NCI-H748 treated with DMSO at 0.1 percent for 48 hours (cell line): ENCODE results near the gene RAB28.

Experiments used
- DNase-seq: peaks from one replicate; lab custom pipeline; 2025; lab: John Stamatoyannopoulos, UW

RAB28 gene

DNA sequence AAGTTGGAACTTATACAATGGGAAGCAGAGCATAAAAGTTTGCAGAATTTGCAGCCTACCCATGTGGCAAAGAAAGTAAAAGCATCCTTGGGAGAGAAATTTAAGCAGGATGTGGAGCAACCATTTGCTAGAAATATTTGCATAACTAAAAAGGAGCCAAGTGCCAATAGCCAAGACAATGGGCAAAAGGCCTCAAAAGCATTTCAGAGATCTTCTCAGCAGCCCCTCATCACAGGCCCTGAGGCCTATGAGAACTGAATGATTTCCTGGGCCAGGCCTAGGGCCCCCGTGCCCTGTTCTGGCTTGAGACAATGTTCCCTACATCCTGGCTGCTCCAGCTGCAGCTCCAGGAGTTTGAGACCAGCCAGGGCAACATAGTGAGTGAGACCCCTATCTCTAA, 25.3 kb upstream of the RAB28 start:
- DNase-seq = no peak

DNA sequence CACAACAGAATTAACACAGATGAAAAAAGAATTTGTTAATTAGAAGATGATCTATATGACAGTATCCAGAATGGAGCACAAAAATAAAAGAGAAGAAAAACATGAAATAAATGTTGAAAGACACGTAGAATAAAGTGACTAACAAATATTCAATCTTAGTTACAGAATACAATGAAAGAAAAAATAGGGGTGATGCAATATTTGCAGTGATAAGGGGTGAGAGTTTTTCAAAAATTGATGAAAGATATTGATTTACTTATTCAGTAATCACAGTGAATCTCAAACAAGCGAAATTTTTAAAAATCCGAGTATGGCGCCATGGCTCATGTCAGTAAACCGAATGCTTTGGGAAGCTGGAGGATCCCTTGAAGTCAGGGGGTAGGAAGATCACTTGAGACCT, 20.2 kb upstream of the RAB28 start:
- DNase-seq = no peak

DNA sequence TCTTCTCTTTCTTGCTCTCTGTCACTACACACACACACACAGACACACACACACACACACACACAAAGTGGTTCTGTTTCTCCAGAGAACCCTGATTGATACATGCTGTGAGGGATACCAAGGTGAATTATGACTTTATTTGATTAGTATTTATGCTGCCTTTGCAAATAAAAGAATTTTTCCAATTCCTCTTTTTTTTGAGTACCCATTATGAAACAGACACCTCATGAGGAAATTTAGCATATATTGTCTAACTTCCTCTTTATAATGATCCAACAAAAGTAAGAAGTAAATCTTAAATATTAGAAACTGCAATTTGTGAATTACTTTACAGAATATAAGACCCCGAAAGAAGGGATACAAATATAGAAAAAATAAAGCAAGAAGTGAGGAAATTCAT, 14.3 kb upstream of the RAB28 start:
- DNase-seq = no peak

DNA sequence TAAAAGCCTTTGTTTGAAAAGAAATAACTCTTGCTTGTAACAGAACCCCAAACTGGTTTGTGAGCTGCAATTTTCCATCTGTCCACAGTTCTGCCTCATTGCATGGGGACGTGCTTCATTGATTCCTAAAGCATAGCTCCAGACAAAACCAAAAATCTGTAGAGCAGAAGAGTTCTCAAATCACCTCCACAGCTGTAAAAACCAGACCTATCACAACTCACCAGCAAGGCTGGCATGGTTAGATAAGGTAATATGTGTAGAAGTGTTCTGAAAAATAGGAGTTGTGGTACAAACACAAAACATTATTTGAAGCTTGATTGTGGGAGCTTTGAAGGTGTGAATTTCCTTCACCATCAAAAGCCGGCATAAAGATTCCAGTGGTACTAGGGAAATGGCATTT, 12.5 kb upstream of the RAB28 start:
- DNase-seq = no peak

DNA sequence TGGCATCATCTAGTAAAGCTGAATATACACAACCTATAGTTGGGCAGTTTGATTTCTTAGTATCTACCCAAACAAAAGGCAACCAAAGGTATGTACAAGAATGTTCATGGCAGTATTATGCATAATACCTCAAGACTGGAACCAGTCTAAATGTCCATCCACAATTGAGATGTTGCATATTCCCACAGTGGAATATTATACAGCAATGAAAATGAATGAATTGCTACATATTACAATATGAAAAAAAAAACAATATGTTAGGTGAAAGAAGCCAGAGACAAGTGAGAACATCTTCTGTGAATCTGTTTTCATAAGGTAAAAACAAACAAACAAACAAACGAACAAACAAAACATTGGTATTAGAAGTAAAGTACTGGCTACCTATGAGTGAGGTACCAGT, 11.6 kb upstream of the RAB28 start:
- DNase-seq = no peak

DNA sequence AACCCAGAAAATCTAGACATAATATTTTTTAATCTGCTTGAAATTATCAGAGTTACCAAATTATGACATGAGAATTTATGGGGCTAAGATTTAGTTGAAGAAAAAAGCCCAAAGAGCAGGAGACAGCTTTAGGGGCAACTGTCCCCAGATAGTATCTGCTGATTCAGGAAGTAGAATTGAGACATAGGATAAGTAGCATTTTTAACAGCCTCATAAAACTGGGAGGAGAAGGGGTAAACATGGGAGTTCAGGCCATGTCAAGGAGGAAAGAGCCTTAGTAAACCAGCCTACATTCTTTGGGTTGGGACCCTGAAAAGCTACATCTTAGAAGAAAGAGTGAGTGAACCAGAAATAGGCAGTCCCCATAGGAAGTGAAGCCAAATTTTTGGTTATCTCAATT, 9.7 kb upstream of the RAB28 start:
- DNase-seq = no peak

DNA sequence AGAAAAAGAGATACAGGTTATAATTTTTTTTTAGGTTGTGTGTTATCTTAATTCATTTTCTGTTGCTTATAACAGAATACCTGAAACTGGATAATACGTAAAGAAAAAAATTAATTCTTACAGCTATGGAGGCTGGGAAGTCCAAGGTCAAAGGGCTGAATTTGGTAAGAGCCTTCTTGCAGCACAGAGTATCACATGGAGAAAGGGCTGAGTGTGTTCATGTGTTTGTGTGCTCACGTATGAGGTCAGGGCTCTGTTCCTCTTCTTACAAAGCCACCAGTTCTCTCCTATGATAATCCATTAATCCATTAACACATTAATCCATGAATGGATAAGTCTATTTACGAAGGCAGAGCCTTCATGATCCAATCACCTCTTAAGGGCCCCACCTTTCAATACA, 8.6 kb upstream of the RAB28 start:
- no peak for DNase-seq

DNA sequence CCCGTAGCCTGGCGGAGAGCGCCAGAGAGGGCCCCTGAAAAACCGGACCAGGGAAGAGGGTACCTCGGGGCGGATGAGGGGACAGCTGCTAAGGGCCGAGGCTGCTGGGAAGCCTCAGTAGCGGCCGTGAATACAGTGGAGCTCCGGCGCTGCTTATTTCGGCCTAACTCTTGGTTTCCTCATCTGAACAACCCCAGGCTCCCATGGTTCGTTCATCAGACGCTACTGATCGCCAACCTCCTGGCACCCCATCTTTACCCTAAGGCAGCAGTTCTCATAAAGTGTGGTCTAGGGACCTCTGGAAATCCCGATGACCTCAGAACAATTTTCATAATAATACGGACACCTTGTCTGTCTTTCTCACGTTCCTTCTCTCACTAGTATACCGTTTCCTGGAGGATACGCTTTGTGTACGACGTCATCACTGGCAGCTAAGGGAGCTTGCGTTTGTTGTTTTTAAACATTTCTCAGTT, 645 bp upstream of the RAB28 start:
- peak; percentile 37 for DNase-seq

DNA sequence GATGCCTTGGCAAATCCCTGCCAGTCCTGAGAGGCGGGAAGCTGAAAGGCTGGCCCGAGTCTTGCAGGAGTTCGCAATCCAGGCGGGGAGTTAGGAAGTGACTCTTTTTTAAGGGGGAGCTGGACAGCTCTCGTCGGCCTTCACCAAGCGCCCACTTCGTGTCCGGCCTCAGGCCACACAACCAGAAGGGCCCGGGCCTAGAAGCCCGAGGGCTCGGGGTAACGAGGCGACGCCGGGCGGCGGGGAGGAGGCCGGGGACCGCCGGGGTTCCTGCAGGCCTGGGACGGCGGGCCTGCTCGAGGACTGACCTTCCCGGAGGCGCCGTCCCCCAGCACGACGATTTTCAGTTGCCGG, 395 bp downstream of the RAB28 start:
- DNase-seq = no peak

DNA sequence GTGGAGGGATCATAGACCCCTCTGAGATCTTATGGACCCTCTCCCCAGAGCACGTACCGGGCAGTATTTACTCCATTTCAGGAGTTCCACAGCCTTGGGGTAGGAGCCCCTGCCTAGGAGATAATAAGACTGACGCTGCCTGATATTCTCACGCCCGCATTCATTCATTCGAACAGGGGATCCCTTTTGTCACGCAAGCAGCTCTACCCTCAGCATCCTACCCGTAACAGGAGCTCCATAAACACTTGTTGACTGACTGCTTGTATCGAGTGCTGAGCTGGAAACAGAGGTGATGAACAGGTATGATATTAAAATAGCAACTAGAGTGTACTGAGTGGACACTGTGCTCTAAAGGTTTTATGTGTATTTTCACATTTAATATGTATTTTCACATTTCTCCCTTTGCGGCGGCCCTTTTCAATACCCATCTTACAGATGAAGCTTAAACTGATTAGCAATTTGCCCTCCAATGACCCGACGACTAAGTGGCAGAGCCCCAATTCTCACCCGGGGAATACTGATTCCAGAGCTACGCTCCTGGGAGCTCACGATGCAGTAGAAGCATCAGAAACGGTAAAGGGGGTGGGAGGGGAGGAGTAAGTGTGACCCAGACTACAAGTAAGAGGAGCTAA, 888 bp downstream of the RAB28 start:
- peak; percentile 22 for DNase-seq

DNA sequence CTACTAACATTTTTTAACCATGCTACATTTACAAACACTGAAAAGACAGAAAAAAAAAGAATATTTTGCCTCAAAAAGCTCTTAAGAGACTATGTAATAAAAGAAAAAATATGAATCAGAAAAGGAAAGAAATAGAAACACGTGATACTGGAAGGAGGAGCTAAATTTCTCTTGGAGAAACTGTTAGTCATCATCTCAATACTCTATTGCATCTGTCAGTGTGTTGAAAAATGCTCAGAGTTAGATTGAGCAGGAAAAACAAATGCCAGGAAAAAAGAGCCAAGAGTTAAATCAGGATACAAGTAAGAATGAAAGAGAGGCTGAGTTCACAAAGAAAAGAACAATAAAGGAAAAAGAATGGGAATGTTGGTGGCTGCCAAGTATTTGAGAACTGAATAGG, 2.6 kb downstream of the RAB28 start:
- DNase-seq = no peak

DNA sequence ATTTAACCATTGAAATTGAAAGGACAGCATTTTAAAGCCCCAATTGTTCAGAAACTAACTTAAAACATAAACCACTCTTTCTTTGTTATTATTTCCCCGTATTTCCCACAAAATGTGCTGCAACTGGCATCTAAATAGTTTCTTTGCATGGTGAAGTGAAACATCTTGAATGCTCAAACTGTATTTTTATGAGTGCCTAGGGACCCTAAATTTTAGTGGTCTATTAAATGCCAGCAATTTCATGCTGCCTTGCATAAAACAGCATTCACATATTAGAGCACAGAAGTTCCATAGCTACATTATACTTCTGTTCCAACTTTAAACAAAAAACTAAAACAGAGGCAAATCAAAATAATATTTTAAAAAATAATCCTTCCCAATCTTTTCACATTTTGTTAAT, 5.4 kb downstream of the RAB28 start:
- no peak for DNase-seq

DNA sequence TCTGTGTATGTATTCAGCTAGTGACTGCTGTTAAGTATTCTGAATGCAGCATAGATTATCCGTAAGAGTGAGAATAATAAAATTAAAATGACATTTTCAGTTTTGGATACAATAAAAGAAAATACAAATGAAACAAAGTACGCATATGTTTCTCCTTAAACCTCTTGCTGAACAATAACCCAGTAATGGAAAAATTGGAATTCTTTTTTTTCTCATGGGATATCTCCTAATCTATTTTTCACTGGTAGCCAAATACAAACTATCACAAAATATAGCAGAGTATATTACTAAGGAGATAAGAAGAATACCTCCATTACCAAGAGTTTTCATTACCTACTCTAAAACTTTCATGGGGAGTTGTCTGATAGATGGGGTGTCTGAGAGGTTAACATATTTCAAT, 6.0 kb downstream of the RAB28 start:
- no peak for DNase-seq

DNA sequence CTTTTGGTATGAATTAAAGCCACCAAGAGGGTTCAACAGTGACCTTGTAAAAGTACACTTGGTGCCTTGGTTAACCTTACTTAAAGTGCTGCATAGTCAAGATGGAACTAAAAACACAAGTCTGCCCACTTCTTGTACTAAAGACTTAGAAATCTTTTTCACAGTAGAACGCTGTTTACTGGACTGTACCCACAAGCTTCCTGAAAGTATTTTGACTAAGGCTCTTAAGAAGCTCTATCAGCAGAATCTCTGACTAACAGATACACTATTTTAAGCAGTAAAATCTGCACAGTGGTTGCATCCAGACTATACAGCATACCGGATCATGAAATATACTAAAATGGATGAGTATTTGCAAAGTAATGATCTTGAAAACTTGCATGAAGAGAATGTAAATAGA, 7.2 kb downstream of the RAB28 start:
- DNase-seq = no peak

DNA sequence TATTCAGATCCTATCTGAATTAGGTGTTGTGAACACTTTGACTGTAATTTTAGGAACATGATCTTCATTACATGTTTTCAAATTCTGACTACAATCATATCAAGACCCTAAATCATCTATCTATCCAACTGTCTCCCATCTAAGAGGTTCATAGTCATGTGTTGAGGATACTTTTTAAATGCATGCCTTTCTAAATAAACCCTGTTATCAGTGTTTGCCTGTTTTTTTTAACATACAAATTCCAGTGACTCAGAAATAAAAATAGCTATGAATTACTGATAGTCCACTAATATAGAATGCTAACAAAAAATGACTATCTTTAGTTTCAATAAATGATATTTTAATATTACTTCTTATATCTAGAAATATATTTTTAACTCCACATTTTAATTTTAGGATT, 8.0 kb downstream of the RAB28 start:
- no peak for DNase-seq

DNA sequence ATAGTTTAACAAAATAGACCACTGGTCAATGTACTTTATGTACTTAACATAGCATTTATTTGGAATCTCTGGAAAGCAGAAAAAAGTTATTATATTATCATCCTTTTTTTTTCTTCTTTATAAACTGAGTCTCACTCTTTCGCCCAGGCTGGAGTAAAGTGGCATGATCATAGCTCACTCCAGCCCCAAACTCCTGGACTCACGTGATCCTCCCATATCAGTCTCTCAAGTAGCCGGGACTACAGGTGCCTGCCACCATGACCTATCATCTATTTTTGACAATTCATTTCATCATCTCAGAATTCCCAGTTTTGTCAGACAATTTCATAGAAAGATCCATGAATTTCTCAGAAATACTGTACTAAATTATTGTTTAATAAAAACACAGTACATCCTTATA, 12.7 kb downstream of the RAB28 start:
- DNase-seq = no peak

DNA sequence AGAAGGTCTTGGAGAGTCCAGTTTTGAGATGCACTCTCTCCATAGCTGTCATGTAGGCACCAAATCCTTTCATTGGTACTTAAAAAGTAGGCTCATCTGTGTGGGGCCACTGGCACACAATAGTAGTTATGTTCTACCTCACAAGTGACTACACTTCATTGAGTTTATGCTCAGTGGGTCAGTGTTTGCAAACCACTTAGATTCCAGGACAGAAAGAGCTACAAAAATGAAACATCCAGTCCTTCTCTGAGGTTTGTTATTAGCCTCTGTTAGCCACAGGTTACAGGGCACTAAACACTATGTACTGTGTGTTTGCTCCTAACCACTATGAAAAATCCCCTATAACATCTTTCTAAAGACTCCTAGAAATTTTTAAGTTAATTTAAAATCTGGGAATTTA, 13.8 kb downstream of the RAB28 start:
- no peak for DNase-seq

DNA sequence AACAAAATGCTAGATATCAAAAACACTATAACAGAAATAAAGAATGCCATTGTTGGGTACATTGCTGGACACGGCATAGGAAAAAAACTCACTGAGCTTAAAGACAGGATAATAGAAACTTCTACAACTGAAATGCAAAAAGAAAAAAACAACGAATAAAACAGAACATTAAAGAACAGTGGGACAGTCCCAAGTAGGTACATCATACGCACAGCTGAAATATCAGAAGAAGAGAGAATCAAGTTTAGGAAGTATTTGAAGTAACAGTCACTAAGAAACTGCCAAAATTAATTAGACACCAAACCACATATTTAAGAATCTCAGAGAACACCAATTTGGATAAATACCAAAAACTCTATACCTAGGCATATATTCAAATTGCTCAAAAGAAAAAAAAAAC, 19.2 kb downstream of the RAB28 start:
- DNase-seq = no peak

DNA sequence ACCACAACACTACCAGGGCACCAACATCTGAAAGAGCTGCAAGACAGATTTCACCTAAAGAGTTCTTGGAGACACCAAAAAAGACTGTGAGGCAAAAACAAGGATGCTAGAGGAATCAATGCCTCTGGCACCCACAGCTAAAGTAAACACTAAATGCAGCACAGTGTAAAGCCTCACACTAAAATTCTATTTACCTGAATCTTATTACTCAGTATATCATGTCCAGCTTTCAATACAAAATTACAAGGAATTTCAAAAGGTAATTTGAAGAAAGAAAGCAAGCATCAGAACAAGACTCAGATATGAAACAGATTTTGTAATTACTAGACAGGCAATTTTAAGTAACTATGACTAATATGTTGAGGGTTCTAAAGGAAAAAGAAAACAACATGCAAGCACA, 19.6 kb downstream of the RAB28 start:
- DNase-seq = no peak

DNA sequence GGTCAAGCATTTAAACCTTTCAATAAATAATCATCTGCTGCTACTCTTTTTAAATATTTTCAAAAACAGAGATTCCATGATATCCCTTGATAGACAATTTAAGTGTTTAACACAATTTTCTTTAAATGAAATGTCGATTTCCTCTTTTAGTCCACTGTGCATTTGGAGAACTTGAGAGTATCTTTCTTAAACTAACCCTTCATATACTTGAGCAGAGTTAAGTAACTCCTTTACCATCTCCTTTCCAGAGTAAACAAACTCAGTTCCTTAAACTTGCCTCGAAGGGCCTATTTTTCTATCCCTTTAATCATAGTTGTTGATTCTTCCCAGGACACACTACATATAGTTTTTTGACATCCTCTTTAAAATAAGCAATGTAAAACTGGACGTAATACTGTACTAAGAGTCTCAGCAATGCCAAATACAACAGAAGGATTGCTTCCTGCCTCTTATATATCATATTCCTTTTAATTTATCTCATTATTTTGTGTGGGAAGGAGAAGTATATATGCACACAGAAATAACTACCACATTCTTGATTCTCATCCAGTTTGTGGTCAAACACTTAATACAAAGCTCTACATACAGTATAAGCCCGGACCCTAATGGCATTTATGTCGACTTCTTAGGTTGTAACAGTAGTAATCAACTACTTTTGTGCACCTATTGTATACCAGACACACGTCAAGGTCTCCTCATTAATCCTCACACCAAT, 22.8 kb downstream of the RAB28 start:
- DNase-seq = no peak

DNA sequence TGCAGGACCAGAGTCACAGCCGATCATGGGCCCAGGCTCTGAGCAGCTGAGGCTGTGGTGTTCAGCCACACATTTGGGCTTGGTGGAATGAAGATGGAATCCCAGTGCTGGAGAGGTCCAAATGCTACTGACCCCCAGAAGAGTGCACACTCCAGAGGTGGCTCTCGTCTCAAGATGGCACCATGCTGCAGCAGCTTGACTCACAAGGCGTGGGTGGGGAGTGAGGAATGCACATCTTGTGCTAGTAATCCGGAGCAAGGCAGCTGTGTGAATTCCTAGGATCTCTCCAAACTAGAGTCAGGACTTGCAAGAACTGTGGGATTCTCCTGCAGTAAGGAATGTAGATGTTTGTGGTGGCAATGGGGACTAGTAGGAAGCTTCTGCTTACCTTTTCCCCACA, 28.7 kb downstream of the RAB28 start:
- DNase-seq = no peak

DNA sequence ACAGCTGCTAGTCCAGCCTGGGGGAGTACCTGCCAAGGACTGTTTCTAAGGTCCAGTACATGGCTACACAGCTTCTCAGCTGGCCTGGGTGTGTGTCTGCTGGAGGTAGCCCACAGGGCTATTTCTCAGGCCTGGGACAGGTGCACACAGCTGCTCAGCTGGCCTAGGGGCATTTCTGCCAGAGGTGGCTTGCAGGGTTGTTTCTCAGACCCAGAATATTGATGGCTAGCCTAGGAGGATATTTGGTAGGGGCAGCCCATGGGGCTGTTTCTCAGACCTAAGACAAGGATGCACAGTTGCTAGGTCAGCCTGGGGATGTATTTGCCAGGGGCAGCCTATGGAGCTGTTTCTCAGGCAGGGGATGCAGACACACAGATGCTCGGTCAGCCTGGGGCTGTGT, 29.4 kb downstream of the RAB28 start:
- DNase-seq = no peak

DNA sequence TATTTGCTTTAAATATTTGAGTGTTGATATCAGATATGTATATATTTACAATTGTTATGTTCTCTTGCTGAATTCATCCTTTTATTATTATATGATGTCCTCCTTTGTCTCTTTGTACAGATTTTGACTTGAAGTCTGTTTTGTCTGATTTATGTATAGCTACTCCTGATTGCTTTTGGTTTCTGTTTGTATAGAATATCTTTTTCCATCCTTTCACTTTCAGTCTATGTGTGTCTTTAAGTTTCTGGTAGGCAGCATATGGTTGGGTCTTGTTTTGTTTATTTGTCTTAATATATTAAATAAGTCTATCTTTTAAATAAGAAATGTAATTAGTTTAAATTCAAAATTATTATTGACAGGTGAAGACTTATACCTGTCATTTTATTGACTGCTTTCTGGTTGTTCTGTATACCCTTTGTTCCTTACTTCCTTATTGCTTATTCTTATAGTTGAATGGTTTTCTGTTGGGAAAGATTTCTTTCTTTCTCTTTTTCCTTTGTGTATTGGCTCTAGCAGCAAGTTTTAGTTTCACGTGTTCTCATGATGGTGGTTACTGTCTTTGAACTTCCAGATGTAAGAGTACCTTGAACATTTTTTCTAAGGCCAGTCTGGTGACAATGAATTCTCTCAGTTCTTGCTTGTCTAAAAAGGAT, 31.1 kb downstream of the RAB28 start:
- no peak for DNase-seq

DNA sequence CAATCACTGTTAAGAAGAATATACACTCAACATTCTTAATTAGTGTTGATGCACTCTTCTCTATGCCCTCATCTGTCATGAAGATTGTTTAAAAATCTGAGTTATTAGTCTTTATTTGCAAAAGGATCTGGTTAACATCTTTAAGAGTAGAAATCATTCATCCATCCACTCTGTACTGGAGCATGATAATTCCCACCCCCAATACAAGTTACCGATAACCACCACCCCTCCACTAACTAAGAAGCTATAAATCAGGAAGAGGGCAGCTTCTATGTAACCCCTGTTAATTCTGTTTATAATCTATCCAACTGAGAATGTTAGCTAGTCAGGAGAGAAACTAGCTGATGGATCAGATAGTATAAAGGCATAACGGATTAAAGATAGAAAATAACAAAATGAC, 34.5 kb downstream of the RAB28 start:
- DNase-seq = no peak
